Ovary (tissue), 9 donors: Measurements from ENCODE around the gene GPR137B. TPM values are rescaled to one million over a fixed set of nuclear protein-coding genes. Genes with fewer than 3 reads are reported as not detected.

ENCODE experiments used
- DNase-seq, 5 donors: peaks; one replicate each; pipeline ENCODE4 v3.0.0-alpha.2; 2019 to 2020
- H3K27ac ChIP-seq, 2 donors: fragments of 200-600 bp; one replicate each; pipeline versions ENCODE4 v1.5.1 to v1.8.0; 2019 to 2022
- H3K27me3 ChIP-seq: fragments of 200-600 bp; one replicate; pipeline ENCODE4 v1.8.0; 2022
- H3K36me3 ChIP-seq: fragments of 200-600 bp; sonication (generic); one replicate; pipeline ENCODE4 v1.5.1; 2019
- H3K4me1 ChIP-seq: one replicate; pipeline ENCODE4 v1.8.1; 2013; ENCODE audit warnings: mild to moderate bottlenecking, moderate library complexity; ENCODE audit not compliant: insufficient read depth
- H3K4me3 ChIP-seq: fragments of 200-600 bp; sonication (generic); one replicate; pipeline ENCODE4 v1.5.1; 2017
- H3K9me3 ChIP-seq, 2 donors: fragments of 200-600 bp in 1 of 2; sonication (generic) in 1 of 2; one replicate each; pipeline versions ENCODE4 v1.5.1 to v1.8.1; 2013 to 2019; ENCODE audit warnings: mild to moderate bottlenecking in 1 of 2, moderate library complexity in 1 of 2
- CTCF ChIP-seq, 3 donors: fragments of 450-650 bp in 2 of 3; fragments of 200-600 bp in 1 of 3; IDR thresholded peaks; one replicate each; pipeline versions ENCODE4 v1.5.1 to v1.8.0; 2016 to 2022; ENCODE audit warnings: antibody characterized with exemption in 3 of 3, mild to moderate bottlenecking in 1 of 3
- EP300 ChIP-seq: sonication (generic); formaldehyde crosslinking; IDR thresholded peaks from one replicate; pipeline ENCODE4 v1.6.1; 2017; ENCODE audit warnings: antibody characterized with exemption
- POLR2A ChIP-seq: fragments of 450-650 bp; IDR thresholded peaks from one replicate; pipeline ENCODE4 v1.6.1; 2017; ENCODE audit warnings: antibody characterized with exemption, mild to moderate bottlenecking, moderate library complexity
- whole genome bisulfite sequencing, 3 donors: extraction: QIAGEN DNeasy Blood & Tissue Kit in 1 of 3; methylation state at CpG; one replicate each; pipeline versions ENCODE4 v1.1.5 to v1.1.7; 2013 to 2017; 5-methylcytosine and 5-hydroxymethylcytosine counted together
- intact Hi-C, 4 donors: fragments of 100-400 bp; cut with DNase I; formaldehyde crosslinking; loops; one replicate each; pipeline versions ENCODE4 v1.11.0 to v1.15.1; 2022 to 2023
- polyA plus RNA-seq, 2 donors: library from polyadenylated mRNA; stranded (reverse); fragments of 200-250 nt in 1 of 2; fragments of 350-450 nt in 1 of 2; fragmentation: Illumina TruSeq in 1 of 2; extraction: RNeasy Lipid Tissue Mini Kit (QIAGEN cat#74804) in 1 of 2; gene quantifications; one replicate each; pipeline ENCODE4 v1.2.3, GENCODE V29; 2013 to 2014
- total RNA-seq, 7 donors: library from RNA; depleted of rRNA in 2 of 7; stranded (reverse); fragments of >200 nt in 2 of 7; fragmentation: NEBNext Ultra II Directional in 3 of 7; extraction: Animal tissue kit (Norgen Biotek cat#: 25700) in 3 of 7; gene quantifications; one replicate each; pipeline versions ENCODE4 v1.1.0 to v1.2.4, GENCODE V29; 2016 to 2023
- donor health status: DM: no; HTN: no; CAD: no; lungs with moderate emphysema.
- donor health status: DM: no; HTN: no; CAD: no.
- donor health status: Bipolar disorder and iron deficiency.
- donor health status: DM: yes; HTN: yes; CAD: no.
- donor health status: DM: no; HTN: no; CAD: no.
- donor health status: DM: yes; HTN: yes; CAD: no.

Gene GPR137B
- total and polyA plus RNA-seq, 9 donors, result 10.8 to 35.2 (median 13.7) TPM

GRCh38 chr1:236201786-236202185 is 59.4 kb downstream of the GPR137B start:
- H3K9me3 ChIP-seq, result peaks cover 0 to 8% of the 10 kb centered on the region in 2 donors
- no peak overlapping the region for H3K4me3 ChIP-seq
- no peaks in the 10 kb centered on the region for H3K4me1 ChIP-seq
- DNase-seq, result no peak
- H3K27ac ChIP-seq, result no peak overlapping the region
- no peaks in the 10 kb centered on the region for H3K27me3 ChIP-seq
- intact Hi-C loops, result no loop called here
- 100% methylated on average over 1 of the region's 1 CpG for WGBS, 3 donors
- H3K36me3 ChIP-seq, result no peaks in the 10 kb centered on the region
- TF ChIP-seq EP300 (no peak), POLR2A (no peak), CTCF (IDR thresholded peaks at IDR 0.05) (no peak)

DNA sequence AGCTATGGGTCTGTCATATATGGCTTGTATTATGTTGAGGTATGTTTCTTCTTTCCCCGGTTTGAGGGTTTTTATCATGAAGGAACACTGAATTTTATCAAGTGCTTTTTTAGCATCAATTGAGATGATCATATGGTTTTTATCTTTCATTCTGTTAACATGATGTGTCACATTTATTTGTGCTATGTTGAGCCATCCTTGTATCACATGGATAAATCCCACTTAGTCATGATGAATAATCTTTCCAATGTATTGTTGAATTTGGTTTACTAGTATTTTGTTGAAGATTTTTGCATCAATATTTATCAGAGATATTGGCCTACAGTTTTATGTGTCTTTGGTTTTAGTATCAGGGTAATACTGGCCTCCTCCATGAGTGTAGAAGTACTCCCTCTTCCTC is 61.7 kb downstream of the GPR137B start:
- 96 to 100% (median 98%) methylated on average over 1 of the region's 1 CpG for WGBS, 3 donors
- intact Hi-C loops, result no loop called here
- Histone ChIP-seq H3K27me3 (no peaks in the 10 kb centered on the region), H3K9me3 (peaks cover 0 to 8% of the 10 kb centered on the region in 2 donors), H3K36me3 (no peaks in the 10 kb centered on the region), H3K27ac (no peak overlapping the region), H3K4me1 (no peaks in the 10 kb centered on the region), H3K4me3 (no peak overlapping the region)
- DNase-seq, result no peak
- TF ChIP-seq POLR2A (no peak), CTCF (IDR thresholded peaks at IDR 0.05) (no peak), EP300 (no peak)

- Histone ChIP-seq H3K4me1 (no peaks in the 10 kb centered on the region), H3K4me3 (no peak overlapping the region), H3K9me3 (peaks cover 0 to 8% of the 10 kb centered on the region in 2 donors), H3K27ac (no peak overlapping the region), H3K27me3 (no peaks in the 10 kb centered on the region), H3K36me3 (no peaks in the 10 kb centered on the region)
- intact Hi-C loops, result loop anchor here in 1 of 4 donors (1.0 kb wide), 1 partner anchor 36 kb away; no protein-coding TSS in a partner anchor
- no peak for DNase-seq
- WGBS, 3 donors, result 93 to 97% (median 96%) methylated on average over 3 of the region's 3 CpGs
- TF ChIP-seq EP300, result no peak
- no peak for TF ChIP-seq CTCF (IDR thresholded peaks at IDR 0.05)
- no peak for TF ChIP-seq POLR2A
Observed at GRCh38 chr1:236204656-236205055, 62.3 kb downstream of the GPR137B start.

- no peak overlapping the region for H3K27ac ChIP-seq
- 66 to 80% (median 72%) methylated on average over 4 of the region's 4 CpGs for WGBS, 3 donors
- H3K4me3 ChIP-seq, result no peak overlapping the region
- intact Hi-C loops, result no loop called here
- TF ChIP-seq CTCF (IDR thresholded peaks at IDR 0.05), result no peak
- TF ChIP-seq POLR2A, result no peak
- no peak for TF ChIP-seq EP300
- no peaks in the 10 kb centered on the region for H3K27me3 ChIP-seq
- no peaks in the 10 kb centered on the region for H3K36me3 ChIP-seq
- H3K9me3 ChIP-seq, result peaks cover 0 to 8% of the 10 kb centered on the region in 2 donors
- no peaks in the 10 kb centered on the region for H3K4me1 ChIP-seq
- DNase-seq, result no peak
Observed at GRCh38 chr1:236206548-236206947, 64.2 kb downstream of the GPR137B start.
